CD14-positive monocyte (primary cell): Measurements from ENCODE around the gene LGALS4. TPM values are rescaled to one million over a fixed set of nuclear protein-coding genes. Genes with fewer than 3 reads are reported as not detected.

ENCODE experiments used
- DNase-seq, 3 donors: peaks; one replicate each; pipeline ENCODE4 v3.0.0-alpha.2; 2011 to 2022
- H2AFZ ChIP-seq: 2 replicates; pipeline ENCODE4 v1.6.0; 2012; ENCODE audit warnings: mild to moderate bottlenecking, low read depth, low read length, inconsistent platforms; ENCODE audit not compliant: insufficient read depth, poor library complexity, severe bottlenecking
- H3K27ac ChIP-seq, 2 donors: 1 replicate in 1 of 2; 2 replicates in 1 of 2; pipeline ENCODE4 v1.5.1; 2012 to 2013; ENCODE audit warnings: low read length in 2 of 2, control low read depth in 1 of 2, inconsistent platforms in 1 of 2, low read depth in 1 of 2, mild to moderate bottlenecking in 1 of 2
- H3K27me3 ChIP-seq, 2 donors: one replicate each; pipeline versions ENCODE4 v1.6.0 to v1.6.1; 2011 to 2013; ENCODE audit warnings: low read length in 2 of 2; ENCODE audit not compliant: control insufficient read depth in 2 of 2, insufficient read depth in 2 of 2
- H3K36me3 ChIP-seq, 2 donors: replicated peaks in 1 of 2; 1 replicate in 1 of 2; 2 replicates in 1 of 2; pipeline versions ENCODE4 v1.5.1 to v1.6.1; 2012 to 2013; ENCODE audit warnings: low read length in 2 of 2, control low read depth in 1 of 2, inconsistent platforms in 1 of 2, mild to moderate bottlenecking in 1 of 2; ENCODE audit not compliant: insufficient read depth in 2 of 2, control insufficient read depth in 1 of 2
- H3K4me1 ChIP-seq, 2 donors: 1 replicate in 1 of 2; 2 replicates in 1 of 2; pipeline versions ENCODE4 v1.5.1 to v1.6.1; 2012 to 2013; ENCODE audit warnings: low read length in 2 of 2, control low read depth in 1 of 2, inconsistent platforms in 1 of 2, mild to moderate bottlenecking in 1 of 2, moderate library complexity in 1 of 2; ENCODE audit not compliant: insufficient read depth in 2 of 2, control insufficient read depth in 1 of 2
- H3K4me2 ChIP-seq: replicated peaks from 2 replicates; pipeline ENCODE3; 2012; ENCODE audit warnings: low read length, moderate library complexity, mild to moderate bottlenecking; ENCODE audit not compliant: poor library complexity, severe bottlenecking; ENCODE audit errors: extremely low read depth
- H3K4me3 ChIP-seq, 3 experiments: fragments of 200-600 bp in 1 of 3; sonication (generic) in 1 of 3; replicated peaks in 1 of 3; 1 replicate in 2 of 3; 2 replicates in 1 of 3; pipeline ENCODE4 v1.5.1; 2011 to 2013; ENCODE audit warnings: low read length in 3 of 3, mild to moderate bottlenecking in 3 of 3, control low read depth in 2 of 3, low read depth in 2 of 3, inconsistent platforms in 1 of 3, moderate library complexity in 1 of 3
- H3K79me2 ChIP-seq: 2 replicates; pipeline ENCODE4 v1.6.0; 2012; ENCODE audit warnings: mild to moderate bottlenecking, control low read depth, inconsistent platforms, low read length, moderate library complexity; ENCODE audit not compliant: insufficient read depth
- H3K9ac ChIP-seq: 2 replicates; pipeline ENCODE4 v1.6.0; 2017; ENCODE audit warnings: low read length, mild to moderate bottlenecking; ENCODE audit not compliant: insufficient read depth, poor library complexity, severe bottlenecking
- H3K9me3 ChIP-seq, 2 donors: replicated peaks in 1 of 2; 1 replicate in 1 of 2; 2 replicates in 1 of 2; pipeline versions ENCODE4 v1.5.1 to v1.6.1; 2012 to 2013; ENCODE audit warnings: low read length in 2 of 2, control low read depth in 1 of 2; ENCODE audit not compliant: control insufficient read depth in 1 of 2, insufficient read depth in 1 of 2
- H4K20me1 ChIP-seq: 2 replicates; pipeline ENCODE4 v1.6.0; 2012; ENCODE audit warnings: mild to moderate bottlenecking, low read length, control low read depth, moderate library complexity; ENCODE audit not compliant: insufficient read depth
- H3K27ac Mint-ChIP-seq, 7 donors: one replicate each; pipeline ENCODE4 v1.8.0; 2020; ENCODE audit warnings: mild to moderate bottlenecking in 7 of 7, mixed read lengths in 7 of 7, moderate library complexity in 6 of 7, inconsistent platforms in 2 of 7
- H3K27me3 Mint-ChIP-seq, 3 donors: one replicate each; pipeline ENCODE4 v1.8.0; 2021 to 2022; ENCODE audit warnings: low read depth in 3 of 3, mild to moderate bottlenecking in 3 of 3, mixed read lengths in 3 of 3, moderate library complexity in 3 of 3, inconsistent platforms in 1 of 3
- H3K36me3 Mint-ChIP-seq, 2 donors: one replicate each; pipeline ENCODE4 v1.8.0; 2020; ENCODE audit warnings: mixed read lengths in 2 of 2, inconsistent platforms in 1 of 2, mild to moderate bottlenecking in 1 of 2
- H3K4me1 Mint-ChIP-seq: one replicate; pipeline ENCODE4 v1.8.0; 2020; ENCODE audit warnings: mild to moderate bottlenecking, mixed read lengths
- H3K4me3 Mint-ChIP-seq, 2 donors: one replicate each; pipeline ENCODE4 v1.8.0; 2020; ENCODE audit warnings: mild to moderate bottlenecking in 2 of 2, mixed read lengths in 2 of 2, moderate library complexity in 1 of 2
- H3K9me3 Mint-ChIP-seq, 7 donors: one replicate each; pipeline ENCODE4 v1.8.0; 2020 to 2022; ENCODE audit warnings: mixed read lengths in 7 of 7, mild to moderate bottlenecking in 6 of 7, moderate library complexity in 6 of 7, inconsistent platforms in 2 of 7
- CTCF ChIP-seq: fragments of 200-600 bp; IDR thresholded peaks from one replicate; pipeline ENCODE4 v1.8.0; 2022; ENCODE audit warnings: antibody characterized with exemption, mild to moderate bottlenecking
- WGBS: methylation state at CpG from one replicate; pipeline ENCODE4 v1.1.5; 2013; ENCODE audit warnings: missing lambda C conversion rate; ENCODE audit not compliant: insufficient coverage; 5-methylcytosine and 5-hydroxymethylcytosine counted together
- intact Hi-C, 2 donors: fragments of 100-400 bp; cut with micrococcal nuclease; formaldehyde crosslinking; loops; one replicate each; pipeline versions ENCODE4 v1.15.0 to v1.15.1; 2023
- polyA plus RNA-seq, 3 donors: library from polyadenylated mRNA; depleted of rRNA in 1 of 3; unstranded in 2 of 3; stranded (reverse) in 1 of 3; fragments of 300-500 nt in 2 of 3; fragments of >200 nt in 1 of 3; fragmentation: Illumina TruSeq in 2 of 3; gene quantifications; 1 replicate in 2 of 3; 2 replicates in 1 of 3; pipeline ENCODE4 v1.2.3, GENCODE V29; 2012 to 2021

LGALS4 gene
- polyA plus RNA-seq, 3 donors: 1.7 TPM; not detected in 2

- no peak for TF ChIP-seq CTCF
- H3K27ac ChIP-seq: peak overlapping the region; percentile 85 to 99
- Mint-ChIP-seq H3K27ac (peak overlapping the region; percentile 91 to 99 (median 98)), H3K9me3 (no peaks in the 10 kb centered on the region), H3K36me3 (peaks cover 45 to 53% of the 10 kb centered on the region in 2 donors), H3K4me3 (peak overlapping the region; percentile 77 to 93), H3K27me3 (peaks cover 0 to 2% (median 1%) of the 10 kb centered on the region in 3 donors), H3K4me1 (peaks cover 29% of the 10 kb centered on the region)
- H3K4me1 ChIP-seq: peaks cover 32 to 42% of the 10 kb centered on the region in 2 donors
- no peaks in the 10 kb centered on the region for H3K27me3 ChIP-seq
- no peak for DNase-seq
- H3K4me2 ChIP-seq: peak overlapping the region; percentile 86
- WGBS: 24% methylated on average over 9 of the region's 22 CpGs
- no peaks in the 10 kb centered on the region for H3K9me3 ChIP-seq
- H3K9ac ChIP-seq: peak overlapping the region; percentile 99
- H2AFZ ChIP-seq: no peak overlapping the region
- peaks cover 43 to 50% of the 10 kb centered on the region in 2 donors for H3K36me3 ChIP-seq
- intact Hi-C loops: loop anchor here in 1 of 2 donors (2.0 kb wide), 1 partner anchor 16 kb away; no protein-coding TSS in a partner anchor
- H3K79me2 ChIP-seq: peaks cover 67% of the 10 kb centered on the region
- peaks cover 57% of the 10 kb centered on the region for H4K20me1 ChIP-seq
- peak overlapping the region; percentile 37 to 75 (median 41) for H3K4me3 ChIP-seq
Measured at GRCh38 chr19:38848299-38849146, 35.8 kb upstream of the LGALS4 start.

- Histone ChIP-seq H3K4me3 (no peak overlapping the region), H3K9ac (no peak overlapping the region), H3K4me1 (peaks cover 19 to 24% of the 10 kb centered on the region in 2 donors), H4K20me1 (peaks cover 81% of the 10 kb centered on the region), H3K27ac (no peak overlapping the region), H3K4me2 (no peak overlapping the region), H3K9me3 (no peaks in the 10 kb centered on the region), H3K27me3 (no peaks in the 10 kb centered on the region), H3K36me3 (peaks cover 68 to 75% of the 10 kb centered on the region in 2 donors), H2AFZ (no peak overlapping the region), H3K79me2 (peaks cover 86% of the 10 kb centered on the region)
- peaks cover 17% of the 10 kb centered on the region for H3K4me1 Mint-ChIP-seq
- WGBS: 83% methylated on average over 1 of the region's 2 CpGs
- DNase-seq: no peak
- intact Hi-C loops: no loop called here
- no peaks in the 10 kb centered on the region for H3K9me3 Mint-ChIP-seq
- H3K36me3 Mint-ChIP-seq: peaks cover 69 to 77% of the 10 kb centered on the region in 2 donors
- peaks cover 0 to 2% (median 0%) of the 10 kb centered on the region in 3 donors for H3K27me3 Mint-ChIP-seq
- peak overlapping the region in 3 of 7 donors; percentile 14 to 82 (median 69) for H3K27ac Mint-ChIP-seq
- no peak for TF ChIP-seq CTCF
- no peak overlapping the region for H3K4me3 Mint-ChIP-seq
Measured at GRCh38 chr19:38846097-38846496, 33.4 kb upstream of the LGALS4 start.
